HG03575 (cell line): ENCODE results near the gene TFF3.

ENCODE experiments used
- ATAC-seq: cut with Tn5 transposase; IDR thresholded peaks from one replicate; pipeline ENCODE4 v1.9.1; 2021; ENCODE audit not compliant: unreplicated experiment, insufficient number of reproducible peaks, low FRiP score; ENCODE audit errors: extremely low read depth

Gene TFF3

DNA sequence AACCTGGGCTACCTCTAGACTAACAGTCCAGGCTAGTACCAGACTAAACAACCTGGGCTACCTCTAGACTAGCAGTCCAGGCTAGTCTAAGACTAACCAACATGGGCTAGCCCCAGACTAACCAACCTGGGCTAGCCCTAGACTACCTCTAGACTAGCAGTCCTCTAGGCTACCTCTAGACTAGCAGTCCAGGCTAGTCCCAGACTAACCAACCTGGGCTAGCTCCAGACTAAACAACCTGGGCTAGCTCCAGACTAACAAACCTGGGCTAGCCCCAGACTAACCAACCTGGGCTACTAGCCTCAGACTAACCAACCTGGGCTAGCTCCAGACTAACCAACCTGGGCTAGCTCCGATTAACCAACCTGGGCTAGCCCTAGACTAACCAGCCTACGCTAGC is 33.6 kb upstream of the TFF3 start:
- no peak for ATAC-seq

DNA sequence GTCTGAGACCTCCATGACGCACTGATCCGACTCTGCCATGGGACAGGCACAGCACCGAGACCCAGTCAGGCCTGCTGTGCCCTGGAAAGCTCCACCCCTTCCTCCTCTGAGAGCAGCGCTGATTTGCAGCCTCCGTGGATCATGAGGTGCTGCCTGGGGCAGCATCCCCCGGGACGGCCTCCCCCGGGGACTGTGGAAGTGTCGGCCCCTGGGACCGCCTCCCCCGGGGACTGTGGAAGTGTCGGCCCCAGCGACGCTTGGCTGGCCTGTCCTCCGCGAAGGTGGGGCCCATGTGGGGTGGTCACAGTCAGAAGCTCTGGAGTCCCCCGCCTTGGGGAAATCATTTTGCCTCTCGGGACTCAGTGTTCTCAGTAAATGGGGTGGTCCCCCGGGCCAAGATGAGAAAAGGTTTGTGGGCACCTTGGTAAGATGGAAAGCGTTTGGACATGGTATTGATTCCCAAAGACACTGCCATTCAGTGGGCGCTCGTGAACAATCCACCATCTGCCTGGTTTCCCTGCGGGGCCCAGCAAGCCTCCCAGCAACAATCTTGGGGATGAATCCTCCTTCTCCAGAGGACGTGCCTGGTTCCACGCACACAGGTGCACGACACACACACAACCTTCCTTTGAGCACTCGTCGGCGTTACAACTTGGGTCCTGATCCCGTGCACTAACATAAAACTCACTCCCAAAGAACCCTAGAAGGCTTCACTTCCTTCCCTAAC is 32.6 kb upstream of the TFF3 start:
- no peak for ATAC-seq

- no peak for ATAC-seq
Observed at GRCh38 chr21:42346866-42347600, 31.8 kb upstream of the TFF3 start.

DNA sequence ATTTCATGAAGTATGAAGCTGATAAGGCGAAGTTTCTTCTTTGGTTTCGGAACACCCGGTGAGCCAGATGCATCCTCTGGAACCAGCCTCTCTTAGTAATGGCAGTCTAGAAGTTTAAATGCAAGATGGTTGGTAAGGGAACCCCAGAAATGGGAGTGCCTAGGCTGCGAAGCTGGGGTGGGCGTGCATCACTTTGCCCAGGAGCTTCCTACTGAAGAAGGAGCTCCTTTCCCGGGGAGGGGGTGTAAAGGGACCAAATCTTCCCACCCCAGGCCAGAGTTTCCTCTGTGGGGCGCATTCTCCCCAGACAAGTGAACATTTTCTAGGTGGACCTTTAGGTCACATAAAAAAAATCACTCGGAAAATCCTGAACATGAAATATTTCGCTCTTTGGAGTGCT is 31.2 kb upstream of the TFF3 start:
- ATAC-seq, result no peak

DNA sequence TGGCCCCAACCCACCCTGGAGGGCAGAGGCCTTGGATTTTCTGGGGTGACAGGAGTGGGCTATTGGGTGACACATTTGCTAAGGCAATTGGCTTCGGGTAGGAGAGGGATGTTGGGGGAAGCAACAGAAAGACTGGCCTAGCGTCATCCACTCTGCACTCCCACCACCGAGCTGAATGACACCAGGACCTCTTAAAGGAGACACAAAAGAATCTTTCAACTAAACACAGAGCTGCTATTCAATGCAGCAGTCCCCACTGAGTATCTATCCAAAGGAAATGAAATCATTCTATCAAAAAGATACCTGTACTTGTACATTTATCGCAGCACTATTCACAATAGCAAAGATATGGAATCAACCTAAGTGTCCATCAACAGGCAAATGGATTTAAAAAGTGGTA is 29.4 kb upstream of the TFF3 start:
- no peak for ATAC-seq

DNA sequence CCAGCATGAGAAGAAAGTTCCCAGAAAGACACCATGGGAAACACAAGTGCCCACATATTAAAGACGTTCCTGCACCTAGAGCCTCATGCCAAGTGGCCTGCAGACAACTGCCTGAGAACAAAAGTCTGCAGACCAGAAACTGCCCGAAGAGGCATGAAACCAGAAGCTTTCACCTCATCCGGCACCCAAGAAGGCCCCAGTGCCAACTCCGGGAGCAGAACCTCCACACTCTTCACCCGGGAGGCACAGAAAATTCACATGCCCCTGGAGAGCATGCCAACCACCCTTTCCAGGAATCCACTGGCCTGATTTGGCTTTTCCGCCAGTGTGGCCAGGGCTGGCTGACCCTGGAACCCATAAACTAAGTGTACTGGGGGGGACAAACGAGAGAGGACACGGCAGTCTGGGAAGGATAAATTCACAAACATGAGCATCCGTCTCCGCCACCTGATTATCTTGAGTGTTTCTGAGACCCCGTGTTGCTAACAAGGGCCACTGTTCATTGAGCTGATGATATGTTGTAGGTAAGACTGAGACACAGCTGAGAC is 28.8 kb upstream of the TFF3 start:
- no peak for ATAC-seq

DNA sequence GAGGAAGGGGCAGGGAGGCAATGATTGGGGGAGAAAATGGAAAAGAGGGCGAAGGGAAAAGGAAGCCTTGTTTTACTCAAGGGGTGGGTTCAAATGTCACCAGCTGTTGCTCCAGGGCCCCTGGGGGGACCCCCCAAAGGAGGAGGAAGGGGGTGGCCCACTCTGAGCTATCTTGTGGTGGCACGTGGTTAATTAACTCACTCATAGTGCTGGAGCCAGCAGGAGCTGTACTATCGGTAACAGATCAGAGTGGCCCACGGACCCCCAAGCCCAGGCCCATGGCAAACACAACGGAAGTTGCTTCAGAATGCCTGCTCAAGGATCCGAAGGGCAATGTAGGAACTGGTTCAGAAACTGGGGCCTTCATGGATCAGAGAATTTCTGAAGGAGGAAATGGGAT is 28.3 kb upstream of the TFF3 start:
- no peak for ATAC-seq

DNA sequence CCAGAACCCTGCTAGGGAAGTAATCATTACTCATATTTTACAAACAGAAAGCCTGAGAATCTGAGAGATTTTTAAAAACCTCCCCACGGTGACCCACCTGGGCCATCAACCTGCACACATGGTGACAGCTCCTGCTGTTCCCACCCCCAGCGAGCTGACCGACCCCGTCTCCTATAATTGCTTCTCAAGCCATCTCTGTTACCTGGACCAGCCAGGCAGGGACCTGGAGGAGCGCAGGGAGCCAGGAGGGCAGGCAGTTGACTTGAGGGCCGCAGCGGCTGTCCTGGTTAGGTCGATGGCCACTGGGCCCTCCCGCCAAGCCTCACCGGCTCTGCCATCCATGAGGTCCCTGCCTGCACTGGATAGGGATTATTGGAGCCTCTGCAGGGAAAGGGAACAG is 27.9 kb upstream of the TFF3 start:
- ATAC-seq, result no peak

- no peak for ATAC-seq
Observed at GRCh38 chr21:42341776-42342542, 26.8 kb upstream of the TFF3 start.

DNA sequence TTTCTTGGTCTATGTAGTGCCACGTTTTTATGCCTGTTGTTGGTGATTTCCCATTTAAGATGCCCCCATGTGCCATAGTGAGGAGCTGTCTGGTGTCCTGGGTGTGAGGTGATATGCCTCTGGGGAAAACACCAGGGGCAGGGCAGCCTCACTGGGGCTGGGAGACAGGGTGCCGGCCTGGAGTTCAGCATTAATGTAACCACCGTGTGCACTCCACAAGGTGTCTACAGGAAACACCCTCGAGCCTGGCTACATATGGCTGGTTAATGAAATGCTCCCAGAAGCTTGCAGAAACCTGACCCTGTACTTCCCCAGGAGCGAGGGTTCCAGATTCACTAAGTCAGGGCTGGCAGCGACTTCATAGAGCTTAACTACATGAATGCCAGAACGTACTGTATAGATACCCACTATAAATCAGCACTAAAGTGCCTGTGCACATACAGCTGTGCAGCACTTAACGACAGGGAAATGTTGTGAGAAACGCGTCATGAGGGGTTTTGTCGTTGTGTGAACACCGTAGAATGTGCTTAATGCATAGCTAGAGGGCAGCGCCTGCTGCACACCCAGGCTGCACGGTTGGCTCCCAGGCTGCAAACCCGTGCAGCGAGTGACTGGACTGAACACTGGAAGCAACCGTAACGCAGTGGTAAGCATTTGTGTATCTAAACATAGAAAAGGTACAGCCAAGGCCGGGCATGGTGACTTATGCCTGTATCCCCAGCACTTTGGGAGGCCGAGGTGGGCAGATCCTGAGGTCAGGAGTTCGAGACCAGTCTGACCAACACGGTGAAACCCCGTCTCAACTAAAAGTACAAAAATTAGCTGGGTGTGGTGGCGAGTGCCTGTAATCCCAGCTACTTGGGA is 25.2 kb upstream of the TFF3 start:
- ATAC-seq, result no peak

DNA sequence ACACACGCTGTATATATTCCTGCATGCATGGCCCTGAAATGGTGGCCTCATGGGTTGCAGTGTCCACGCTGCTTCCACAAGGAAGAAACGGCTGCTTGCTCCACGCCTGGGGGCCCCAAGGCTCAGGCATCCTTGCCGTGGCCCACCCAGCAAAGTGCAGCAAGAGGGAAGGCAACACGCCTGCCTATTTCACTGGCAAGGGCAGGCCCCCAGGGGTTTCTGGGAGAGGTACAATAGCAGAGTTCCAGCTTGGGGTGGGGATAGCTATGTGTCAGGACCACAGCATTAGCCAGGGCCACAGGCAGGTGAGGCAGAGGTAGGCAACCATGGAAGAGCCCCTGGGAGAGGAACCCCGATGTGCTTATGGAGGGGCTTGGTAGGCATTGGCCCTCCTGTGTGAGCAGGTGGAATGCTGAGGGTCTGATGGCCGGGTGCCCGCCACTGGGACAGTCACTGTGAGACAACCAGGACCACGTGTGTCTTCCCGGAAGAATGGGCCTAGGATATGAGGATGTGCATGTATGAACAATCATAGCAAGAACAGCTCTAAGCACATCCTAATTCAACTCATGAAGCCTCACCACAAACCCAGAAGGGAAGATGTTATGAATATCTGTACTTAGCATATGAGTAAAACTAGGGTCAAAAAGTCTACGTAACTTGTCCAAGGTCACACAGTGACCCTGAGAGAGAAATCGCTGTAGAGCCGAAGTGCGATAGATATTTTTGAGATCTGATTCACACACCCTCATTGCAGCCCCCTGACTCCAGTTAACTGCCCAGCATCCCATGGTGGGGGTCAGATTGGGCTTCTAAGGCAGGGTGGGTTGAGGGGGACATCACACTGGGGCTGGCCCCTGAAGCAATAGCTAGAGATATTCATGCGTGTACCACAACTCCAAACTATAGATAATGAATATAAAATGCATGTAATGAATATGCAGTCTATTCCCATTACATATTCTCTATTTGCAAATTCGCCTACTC is 23.8 kb upstream of the TFF3 start:
- ATAC-seq, result no peak

GRCh38 chr21:42337830-42338728 is 22.9 kb upstream of the TFF3 start:
- no peak for ATAC-seq

GRCh38 chr21:42337276-42337675 is 22.1 kb upstream of the TFF3 start:
- no peak for ATAC-seq

GRCh38 chr21:42336054-42336453 is 20.8 kb upstream of the TFF3 start:
- ATAC-seq, result no peak

DNA sequence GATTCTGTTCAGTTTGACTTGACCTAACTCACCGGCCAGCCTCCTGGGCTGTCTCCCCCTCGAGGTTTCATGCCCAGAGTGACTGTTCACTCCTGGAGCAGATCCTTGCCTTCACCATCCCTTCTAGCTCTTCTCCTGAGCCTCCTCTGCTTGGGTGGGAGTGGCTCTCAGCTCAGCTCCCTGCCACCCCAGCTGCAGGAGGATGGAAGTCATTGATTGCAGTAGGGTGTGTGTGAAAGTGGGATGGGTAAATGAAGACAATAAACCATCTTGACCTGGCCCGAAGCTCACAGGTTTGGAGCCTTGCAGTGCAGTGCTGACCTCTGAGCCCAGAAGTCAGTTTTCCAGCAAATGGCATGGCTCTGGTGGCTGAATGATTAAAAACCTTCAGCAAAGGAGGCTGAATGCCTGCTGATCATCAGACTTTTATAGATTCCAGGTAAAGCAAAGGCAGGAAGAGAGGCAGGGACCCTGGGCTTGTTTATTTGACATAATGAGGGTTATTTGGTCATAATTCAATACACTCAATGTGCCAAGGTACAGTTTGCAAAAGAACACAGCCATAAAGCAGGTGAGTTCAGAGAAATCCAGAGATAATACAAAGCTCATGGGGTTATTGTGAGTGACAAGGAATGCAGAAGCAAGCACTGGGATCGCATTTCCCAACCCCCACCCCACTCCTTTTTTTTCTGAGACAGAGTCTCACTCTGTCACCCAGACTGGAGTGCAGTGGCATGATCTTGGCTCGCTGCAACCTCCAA is 17.5 kb upstream of the TFF3 start:
- ATAC-seq, result no peak

GRCh38 chr21:42331660-42332059 is 16.5 kb upstream of the TFF3 start:
- ATAC-seq, result no peak
